NB4 (cell line): Measurements from ENCODE around the gene PLEKHG4B.

Source experiments
- POLR2A ChIP-seq: IDR thresholded peaks from 2 replicates; pipeline ENCODE4 v1.6.1; 2011; ENCODE audit warnings: mild to moderate bottlenecking; ENCODE audit not compliant: insufficient read length; ENCODE audit errors: extremely low read depth
- TF ChIP-seq, protein P1 (sequence below): IDR thresholded peaks from 2 replicates; pipeline ENCODE4 v1.6.1; 2011; ENCODE audit warnings: low read depth, low read length
- TF ChIP-seq, protein P2 (sequence below): IDR thresholded peaks from one replicate; pipeline ENCODE4 v1.5.1; 2012; ENCODE audit warnings: low read depth, low read length

DNA sequence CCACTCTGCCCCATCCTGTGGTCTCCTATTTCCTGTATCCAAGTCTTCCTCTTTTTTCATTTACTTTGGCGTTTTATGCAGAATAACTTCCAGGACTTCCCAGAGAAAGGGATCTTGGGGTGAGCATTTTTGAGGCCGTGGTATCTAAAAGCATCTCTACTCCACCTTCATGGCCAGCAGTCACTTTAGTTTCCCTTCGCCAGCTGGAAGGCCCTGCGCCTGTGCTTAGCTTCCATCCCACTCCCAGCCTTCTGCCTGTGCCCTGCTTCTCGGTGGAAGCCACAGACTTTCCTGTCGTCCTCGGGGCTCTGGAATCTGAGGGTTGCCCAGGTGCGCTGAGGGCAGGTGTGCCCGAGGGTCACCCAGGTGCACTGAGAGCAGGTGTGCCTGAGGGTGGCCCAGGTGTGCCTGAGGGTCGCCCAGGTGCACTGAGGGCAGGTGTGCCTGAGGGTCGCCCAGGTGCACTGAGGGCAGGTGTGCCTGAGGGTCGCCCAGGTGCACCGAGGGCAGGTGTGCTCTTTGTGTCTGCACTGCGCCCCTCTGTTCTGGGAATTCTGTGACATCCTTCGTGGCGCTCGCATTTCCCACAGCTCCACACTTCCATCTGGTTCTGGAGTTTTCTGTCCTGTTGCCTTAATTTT, 67.0 kb downstream of the PLEKHG4B start:
- TF ChIP-seq, protein P1, sequence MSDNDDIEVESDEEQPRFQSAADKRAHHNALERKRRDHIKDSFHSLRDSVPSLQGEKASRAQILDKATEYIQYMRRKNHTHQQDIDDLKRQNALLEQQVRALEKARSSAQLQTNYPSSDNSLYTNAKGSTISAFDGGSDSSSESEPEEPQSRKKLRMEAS = no peak
- TF ChIP-seq, protein P2, sequence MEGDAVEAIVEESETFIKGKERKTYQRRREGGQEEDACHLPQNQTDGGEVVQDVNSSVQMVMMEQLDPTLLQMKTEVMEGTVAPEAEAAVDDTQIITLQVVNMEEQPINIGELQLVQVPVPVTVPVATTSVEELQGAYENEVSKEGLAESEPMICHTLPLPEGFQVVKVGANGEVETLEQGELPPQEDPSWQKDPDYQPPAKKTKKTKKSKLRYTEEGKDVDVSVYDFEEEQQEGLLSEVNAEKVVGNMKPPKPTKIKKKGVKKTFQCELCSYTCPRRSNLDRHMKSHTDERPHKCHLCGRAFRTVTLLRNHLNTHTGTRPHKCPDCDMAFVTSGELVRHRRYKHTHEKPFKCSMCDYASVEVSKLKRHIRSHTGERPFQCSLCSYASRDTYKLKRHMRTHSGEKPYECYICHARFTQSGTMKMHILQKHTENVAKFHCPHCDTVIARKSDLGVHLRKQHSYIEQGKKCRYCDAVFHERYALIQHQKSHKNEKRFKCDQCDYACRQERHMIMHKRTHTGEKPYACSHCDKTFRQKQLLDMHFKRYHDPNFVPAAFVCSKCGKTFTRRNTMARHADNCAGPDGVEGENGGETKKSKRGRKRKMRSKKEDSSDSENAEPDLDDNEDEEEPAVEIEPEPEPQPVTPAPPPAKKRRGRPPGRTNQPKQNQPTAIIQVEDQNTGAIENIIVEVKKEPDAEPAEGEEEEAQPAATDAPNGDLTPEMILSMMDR = no peak
- no peak for TF ChIP-seq POLR2A
